Measurements from ENCODE around the gene CFAP46. TPM values are rescaled to one million over a fixed set of nuclear protein-coding genes. Genes with fewer than 3 reads are reported as not detected.

Gene CFAP46
- total and polyA plus RNA-seq, 2 of the 4 experiments (the other 2 are of a cell fraction), result 1.3 to 1.8 TPM

- POLR2A ChIA-PET (ENCODE audit: unreplicated experiment), result no interaction called here
- ATAC-seq (ENCODE audit: low read depth), result no peak
- CTCF ChIA-PET, result no interaction called here
- Histone ChIP-seq H2BK15ac (ENCODE audit: low read depth, low read length) (no peak overlapping the region), H3K23ac (ENCODE audit: low read depth, low read length) (no peak overlapping the region), H4K8ac (ENCODE audit: low read depth in 2 of 2, low read length in 2 of 2) (no peak overlapping the region), H3K27ac (ENCODE audit: insufficient read depth, low read length) (no peak overlapping the region), H3K4me3 (ENCODE audit: insufficient read depth, low read depth, low read length) (no peak overlapping the region), H2BK120ac (ENCODE audit: low read depth, low read length) (no peak overlapping the region), H3K4me1 (ENCODE audit: control insufficient read depth, insufficient read depth, low read length) (peaks cover 1% of the 10 kb centered on the region; the same call in 1 of the 2 replicates), H4K91ac (ENCODE audit: insufficient read depth, low read depth, low read length) (no peak overlapping the region), H4K20me1 (ENCODE audit: insufficient read depth, low read length) (no peaks in the 10 kb centered on the region), H3K56ac (ENCODE audit: extremely low read depth, insufficient read depth, low read length) (no peak overlapping the region), H3K18ac (ENCODE audit: low read depth, low read length) (no peak overlapping the region), H3K9ac (ENCODE audit: low read depth, low read length) (no peak overlapping the region), H2BK5ac (ENCODE audit: low read depth, low read length, poor library complexity, severe bottlenecking) (no peak overlapping the region), H3K27me3 (ENCODE audit: control insufficient read depth, insufficient read depth, low read length) (peaks cover 21% of the 10 kb centered on the region), H3K4me2 (ENCODE audit: low read depth, low read length) (no peak overlapping the region), H2BK20ac (ENCODE audit: low read depth, low read length) (no peak overlapping the region), H2AFZ (replicated peaks; ENCODE audit: low read length, poor library complexity) (no peak overlapping the region), H2AK5ac (ENCODE audit: low read depth, low read length) (no peak overlapping the region), H3K36me3 (ENCODE audit: control insufficient read depth, insufficient read depth, low read length) (no peaks in the 10 kb centered on the region), H3K9me1 (ENCODE audit: insufficient read depth, low read length) (no peaks in the 10 kb centered on the region; the same call in 1 of the 2 replicates), H2AK9ac (replicated peaks; ENCODE audit: low read depth, low read length, poor library complexity) (no peak overlapping the region), H3K9me3 (ENCODE audit: control insufficient read depth, insufficient read depth, low read length) (peaks cover 1% of the 10 kb centered on the region; the same call in 1 of the 2 replicates), H3K79me1 (ENCODE audit: low read depth in 1 of 2, low read length in 2 of 2) (no peaks in the 10 kb centered on the region), H3K4ac (ENCODE audit: low read depth, low read length) (no peak overlapping the region), H4K5ac (ENCODE audit: low read depth, low read length) (no peak overlapping the region), H3K14ac (replicated peaks; ENCODE audit: low read depth, low read length) (no peak overlapping the region)
- intact Hi-C loops (cut with micrococcal nuclease) (no loop called here), in situ Hi-C loops (cut with MboI; ENCODE audit: low sequenced_read_pairs) (no loop called here), dilution Hi-C loops (cut with HindIII; ENCODE audit: low sequenced_read_pairs, unreplicated experiment) (no loop called here)
- no peak for DNase-seq
- 80% methylated on average over 1 of the region's 8 CpGs; no CpG with 5 or more reads in 1 of the 2 experiments for WGBS, 2 experiments (ENCODE audit: extremely low coverage in 2 of 2, insufficient read length in 1 of 2)
- TF ChIP-seq ELK1 (IDR thresholded peaks at IDR 0.05; ENCODE audit: borderline replicate concordance, low read depth, low read length) (no peak), MAZ (IDR thresholded peaks at IDR 0.05; ENCODE audit: borderline replicate concordance, low read depth, low read length) (no peak), CEBPB (IDR thresholded peaks at IDR 0.05; ENCODE audit: low read depth, low read length) (no peak), MXI1 (IDR thresholded peaks at IDR 0.05; ENCODE audit: borderline replicate concordance, low read depth, low read length) (no peak)
- TF ChIP-seq, protein P1, sequence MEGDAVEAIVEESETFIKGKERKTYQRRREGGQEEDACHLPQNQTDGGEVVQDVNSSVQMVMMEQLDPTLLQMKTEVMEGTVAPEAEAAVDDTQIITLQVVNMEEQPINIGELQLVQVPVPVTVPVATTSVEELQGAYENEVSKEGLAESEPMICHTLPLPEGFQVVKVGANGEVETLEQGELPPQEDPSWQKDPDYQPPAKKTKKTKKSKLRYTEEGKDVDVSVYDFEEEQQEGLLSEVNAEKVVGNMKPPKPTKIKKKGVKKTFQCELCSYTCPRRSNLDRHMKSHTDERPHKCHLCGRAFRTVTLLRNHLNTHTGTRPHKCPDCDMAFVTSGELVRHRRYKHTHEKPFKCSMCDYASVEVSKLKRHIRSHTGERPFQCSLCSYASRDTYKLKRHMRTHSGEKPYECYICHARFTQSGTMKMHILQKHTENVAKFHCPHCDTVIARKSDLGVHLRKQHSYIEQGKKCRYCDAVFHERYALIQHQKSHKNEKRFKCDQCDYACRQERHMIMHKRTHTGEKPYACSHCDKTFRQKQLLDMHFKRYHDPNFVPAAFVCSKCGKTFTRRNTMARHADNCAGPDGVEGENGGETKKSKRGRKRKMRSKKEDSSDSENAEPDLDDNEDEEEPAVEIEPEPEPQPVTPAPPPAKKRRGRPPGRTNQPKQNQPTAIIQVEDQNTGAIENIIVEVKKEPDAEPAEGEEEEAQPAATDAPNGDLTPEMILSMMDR (conservative IDR thresholded peaks at IDR 0.05; ENCODE audit: low read depth, low read length), result no peak
- BruUV-seq (replicated peaks), result no TSS peak
Measured at GRCh38 chr10:132959559-132959961, 17.2 kb upstream of the CFAP46 start.
